Activated naive CD4-positive, alpha-beta T cell treated with anti-CD3 and anti-CD28 coated beads, Interleukin-2, amount 50 U/mL, for 24 hours (primary cell): ENCODE results near the gene INTS15.
A peak's percentile ranks its signal among the peaks of the same experiment; 100 is the strongest.

ENCODE experiments used
- H3K27ac Mint-ChIP-seq: one replicate; pipeline ENCODE4 v1.8.0; 2021; ENCODE audit warnings: mild to moderate bottlenecking, mixed read lengths
- H3K27me3 Mint-ChIP-seq: one replicate; pipeline ENCODE4 v1.8.0; 2021; ENCODE audit warnings: mixed read lengths
- H3K36me3 Mint-ChIP-seq: one replicate; pipeline ENCODE4 v1.8.0; 2021; ENCODE audit warnings: mixed read lengths
- H3K4me1 Mint-ChIP-seq: one replicate; pipeline ENCODE4 v1.8.0; 2021; ENCODE audit warnings: mixed read lengths
- H3K4me3 Mint-ChIP-seq: one replicate; pipeline ENCODE4 v1.8.0; 2021; ENCODE audit warnings: mild to moderate bottlenecking, mixed read lengths
- H3K9me3 Mint-ChIP-seq: one replicate; pipeline ENCODE4 v1.8.0; 2021; ENCODE audit warnings: mixed read lengths

INTS15 gene

GRCh38 chr7:6604458-6604857 lies 14.6 kb downstream of the INTS15 start:
- Mint-ChIP-seq H3K27ac (peak overlapping the region; percentile 60), H3K27me3 (no peaks in the 10 kb centered on the region), H3K9me3 (no peaks in the 10 kb centered on the region), H3K4me3 (no peak overlapping the region), H3K4me1 (peaks cover 7% of the 10 kb centered on the region), H3K36me3 (peaks cover 3% of the 10 kb centered on the region)

- peaks cover 8% of the 10 kb centered on the region for H3K4me1 Mint-ChIP-seq
- H3K27ac Mint-ChIP-seq, result no peak overlapping the region
- H3K4me3 Mint-ChIP-seq, result no peak overlapping the region
Observed at GRCh38 chr7:6606866-6607583, 17.2 kb downstream of the INTS15 start.

GRCh38 chr7:6607651-6608051 lies 17.8 kb downstream of the INTS15 start:
- Mint-ChIP-seq H3K4me1 (peaks cover 7% of the 10 kb centered on the region), H3K4me3 (no peak overlapping the region), H3K27ac (no peak overlapping the region), H3K27me3 (no peaks in the 10 kb centered on the region), H3K9me3 (no peaks in the 10 kb centered on the region), H3K36me3 (no peaks in the 10 kb centered on the region)

More at GRCh38 chr7:6606866-6607583, 17.2 kb downstream of the INTS15 start:
- Mint-ChIP-seq H3K9me3 (no peaks in the 10 kb centered on the region), H3K27me3 (no peaks in the 10 kb centered on the region), H3K36me3 (no peaks in the 10 kb centered on the region)

GRCh38 chr7:6608081-6608480 lies 18.3 kb downstream of the INTS15 start:
- no peaks in the 10 kb centered on the region for H3K27me3 Mint-ChIP-seq
- no peaks in the 10 kb centered on the region for H3K36me3 Mint-ChIP-seq
- H3K4me3 Mint-ChIP-seq, result no peak overlapping the region
- peaks cover 7% of the 10 kb centered on the region for H3K4me1 Mint-ChIP-seq
- no peaks in the 10 kb centered on the region for H3K9me3 Mint-ChIP-seq
- no peak overlapping the region for H3K27ac Mint-ChIP-seq

DNA sequence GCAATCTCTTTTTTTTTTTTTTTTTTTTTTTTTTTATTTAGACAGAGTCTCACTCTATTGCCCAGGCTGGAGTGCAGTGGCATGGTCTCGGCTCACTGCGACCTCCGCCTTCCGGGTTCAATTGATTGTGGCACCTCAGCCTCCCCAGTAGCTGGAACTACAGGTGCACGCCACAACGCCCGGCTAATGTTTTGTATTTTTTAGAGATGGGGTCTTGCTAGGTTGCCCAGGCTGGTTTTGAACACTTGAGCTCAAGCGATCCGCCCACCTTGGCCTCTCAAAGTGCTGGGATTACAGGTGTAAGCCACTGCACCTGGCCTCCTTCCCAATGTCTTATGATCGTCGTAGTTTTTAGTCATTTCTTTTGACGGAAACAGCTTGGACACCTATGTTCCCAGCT lies 19.0 kb downstream of the INTS15 start:
- Mint-ChIP-seq H3K27ac (no peak overlapping the region), H3K9me3 (no peaks in the 10 kb centered on the region), H3K4me3 (no peak overlapping the region), H3K27me3 (no peaks in the 10 kb centered on the region), H3K4me1 (peaks cover 7% of the 10 kb centered on the region), H3K36me3 (no peaks in the 10 kb centered on the region)

- H3K27ac Mint-ChIP-seq, result no peak overlapping the region
- no peak overlapping the region for H3K4me3 Mint-ChIP-seq
- H3K36me3 Mint-ChIP-seq, result no peaks in the 10 kb centered on the region
- peaks cover 16% of the 10 kb centered on the region for H3K4me1 Mint-ChIP-seq
- no peaks in the 10 kb centered on the region for H3K9me3 Mint-ChIP-seq
- no peaks in the 10 kb centered on the region for H3K27me3 Mint-ChIP-seq
Observed at GRCh38 chr7:6612819-6613218, 23.0 kb downstream of the INTS15 start.

- H3K9me3 Mint-ChIP-seq, result no peaks in the 10 kb centered on the region
- peak overlapping the region; percentile 60 for H3K4me3 Mint-ChIP-seq
- peak overlapping the region; percentile 59 for H3K27ac Mint-ChIP-seq
- H3K27me3 Mint-ChIP-seq, result no peaks in the 10 kb centered on the region
- peaks cover 20% of the 10 kb centered on the region for H3K4me1 Mint-ChIP-seq
- H3K36me3 Mint-ChIP-seq, result no peaks in the 10 kb centered on the region
Observed at GRCh38 chr7:6613706-6614105, 23.9 kb downstream of the INTS15 start.

GRCh38 chr7:6614953-6615722 lies 25.3 kb downstream of the INTS15 start, which contains the start of gene ZNF853:
Gene ZNF853, plus strand, starts transcription at chr7:6615610. Its CDS starts 565 bp downstream, at chr7:6616175.
- Mint-ChIP-seq H3K27me3 (no peaks in the 10 kb centered on the region), H3K4me1 (peaks cover 34% of the 10 kb centered on the region), H3K9me3 (no peaks in the 10 kb centered on the region), H3K27ac (no peak within 1 kb of the TSS), H3K36me3 (no peaks in the 10 kb centered on the region), H3K4me3 (peak within 1 kb of the TSS; percentile 80)

DNA sequence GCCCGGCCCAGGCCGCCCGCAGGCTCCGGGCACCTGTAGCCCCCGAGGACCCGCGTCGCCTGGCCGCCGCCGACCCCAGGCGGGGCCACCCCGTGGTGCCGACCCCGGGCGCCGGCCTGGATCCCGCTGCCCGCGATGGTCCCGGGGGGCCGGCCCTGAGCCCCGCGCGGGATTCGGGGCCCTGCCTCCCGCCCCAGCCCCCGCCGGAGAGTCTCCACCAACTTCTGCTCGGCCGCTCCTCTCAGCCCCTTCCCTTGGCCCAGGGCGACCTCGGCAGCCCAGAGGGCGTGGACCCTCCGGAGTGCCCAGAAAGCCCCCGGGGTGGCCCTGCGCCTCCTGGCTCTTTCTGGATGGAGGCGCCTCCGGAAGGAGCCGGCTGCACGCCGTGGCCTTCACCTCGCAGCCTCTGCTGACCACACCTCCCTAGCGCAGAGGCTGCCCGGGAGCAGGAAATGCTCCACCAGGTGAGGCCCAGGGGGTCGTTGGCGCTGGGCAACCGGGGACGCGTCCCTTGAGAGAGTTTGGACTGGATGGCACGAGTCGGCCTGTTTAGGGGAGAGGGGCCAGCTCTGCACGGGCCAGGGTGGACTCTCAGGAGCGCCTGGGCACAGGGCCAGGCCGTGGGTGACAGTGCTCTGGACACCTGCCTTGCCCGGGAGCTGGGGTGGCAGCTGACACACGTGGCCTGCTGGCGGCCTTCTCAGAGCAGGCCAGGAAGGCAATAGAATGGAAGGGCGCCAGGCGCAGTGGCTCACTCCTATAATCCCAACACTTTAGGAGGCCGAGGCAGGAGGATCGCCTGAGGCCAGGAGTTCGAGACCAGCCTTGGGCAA lies 26.1 kb downstream of the INTS15 start:
- peak overlapping the region; percentile 49 for H3K4me3 Mint-ChIP-seq
- H3K9me3 Mint-ChIP-seq, result no peaks in the 10 kb centered on the region
- no peak overlapping the region for H3K27ac Mint-ChIP-seq
- no peaks in the 10 kb centered on the region for H3K36me3 Mint-ChIP-seq
- peaks cover 40% of the 10 kb centered on the region for H3K4me1 Mint-ChIP-seq
- no peaks in the 10 kb centered on the region for H3K27me3 Mint-ChIP-seq

- Mint-ChIP-seq H3K9me3 (no peaks in the 10 kb centered on the region), H3K4me1 (peaks cover 45% of the 10 kb centered on the region), H3K27me3 (no peaks in the 10 kb centered on the region), H3K36me3 (no peaks in the 10 kb centered on the region), H3K4me3 (peak overlapping the region; percentile 77), H3K27ac (no peak overlapping the region)
Observed at GRCh38 chr7:6616854-6617643, 27.2 kb downstream of the INTS15 start.

- no peaks in the 10 kb centered on the region for H3K27me3 Mint-ChIP-seq
- no peak overlapping the region for H3K27ac Mint-ChIP-seq
- H3K4me1 Mint-ChIP-seq, result peaks cover 49% of the 10 kb centered on the region
- H3K36me3 Mint-ChIP-seq, result no peaks in the 10 kb centered on the region
- H3K4me3 Mint-ChIP-seq, result no peak overlapping the region
- no peaks in the 10 kb centered on the region for H3K9me3 Mint-ChIP-seq
Observed at GRCh38 chr7:6618621-6619020, 28.8 kb downstream of the INTS15 start.

DNA sequence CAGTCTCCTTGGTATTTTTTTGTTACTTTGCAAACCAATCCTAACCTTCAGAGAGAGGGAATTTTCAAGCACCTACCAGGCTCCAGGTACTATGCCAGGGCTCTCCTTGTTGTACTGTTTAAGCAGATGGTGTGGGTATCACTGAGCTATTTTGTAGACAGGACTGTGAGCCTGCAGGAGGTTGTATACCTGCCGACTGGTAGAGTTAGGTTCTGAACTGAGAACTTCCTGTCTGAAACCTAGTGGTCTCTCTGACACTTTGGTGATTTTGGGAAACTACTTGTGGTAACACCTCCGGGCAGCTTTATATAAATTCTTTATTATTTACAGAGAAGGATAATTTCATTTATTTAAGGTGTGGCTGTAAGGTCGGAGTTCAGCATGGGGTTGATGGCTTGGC lies 30.1 kb downstream of the INTS15 start:
- H3K4me3 Mint-ChIP-seq, result no peak overlapping the region
- no peaks in the 10 kb centered on the region for H3K9me3 Mint-ChIP-seq
- H3K27ac Mint-ChIP-seq, result no peak overlapping the region
- H3K36me3 Mint-ChIP-seq, result no peaks in the 10 kb centered on the region
- peaks cover 55% of the 10 kb centered on the region for H3K4me1 Mint-ChIP-seq
- no peaks in the 10 kb centered on the region for H3K27me3 Mint-ChIP-seq

DNA sequence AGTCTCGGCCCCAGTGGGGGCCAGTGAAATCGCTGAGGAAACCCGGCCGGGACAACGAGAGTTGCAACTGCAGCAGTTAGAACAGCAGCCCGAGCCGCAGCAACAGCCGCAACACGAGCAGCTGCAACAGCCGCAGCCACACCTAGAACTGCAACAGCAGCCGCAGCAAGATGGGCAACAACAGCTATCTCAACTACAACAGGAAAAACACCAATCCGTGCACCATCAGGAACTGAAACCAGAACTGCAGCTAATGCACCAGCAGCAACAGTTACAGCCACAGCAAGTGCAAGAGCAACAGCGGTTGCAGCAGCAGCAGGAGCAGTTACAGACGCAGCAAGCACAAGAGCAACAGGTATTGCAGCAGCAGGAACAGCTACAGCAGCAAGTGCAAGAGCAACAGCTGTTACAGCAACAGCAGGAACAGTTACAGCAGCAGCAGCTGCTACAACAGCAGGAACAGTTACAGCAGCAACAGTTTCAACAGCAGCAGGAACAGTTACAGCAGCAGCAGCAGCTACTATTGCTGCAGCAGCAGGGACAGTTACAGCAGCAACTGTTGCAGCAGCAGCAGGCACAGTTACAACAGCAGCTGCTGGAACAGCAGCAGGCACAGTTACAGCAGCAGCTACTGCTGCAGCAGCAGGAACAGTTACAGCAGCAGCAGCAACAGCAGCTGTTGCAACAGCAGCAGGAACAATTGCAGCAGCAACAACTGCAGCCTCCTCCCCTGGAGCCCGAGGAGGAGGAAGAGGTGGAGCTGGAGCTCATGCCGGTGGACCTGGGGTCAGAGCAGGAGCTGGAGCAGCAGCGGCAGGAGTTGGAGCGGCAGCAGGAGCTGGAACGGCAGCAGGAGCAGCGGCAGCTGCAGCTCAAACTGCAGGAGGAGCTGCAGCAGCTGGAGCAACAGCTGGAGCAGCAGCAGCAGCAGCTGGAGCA lies 31.6 kb downstream of the INTS15 start:
- Mint-ChIP-seq H3K27ac (peak overlapping the region; percentile 68), H3K4me3 (no peak overlapping the region), H3K9me3 (no peaks in the 10 kb centered on the region), H3K4me1 (peaks cover 61% of the 10 kb centered on the region), H3K27me3 (no peaks in the 10 kb centered on the region), H3K36me3 (no peaks in the 10 kb centered on the region)

DNA sequence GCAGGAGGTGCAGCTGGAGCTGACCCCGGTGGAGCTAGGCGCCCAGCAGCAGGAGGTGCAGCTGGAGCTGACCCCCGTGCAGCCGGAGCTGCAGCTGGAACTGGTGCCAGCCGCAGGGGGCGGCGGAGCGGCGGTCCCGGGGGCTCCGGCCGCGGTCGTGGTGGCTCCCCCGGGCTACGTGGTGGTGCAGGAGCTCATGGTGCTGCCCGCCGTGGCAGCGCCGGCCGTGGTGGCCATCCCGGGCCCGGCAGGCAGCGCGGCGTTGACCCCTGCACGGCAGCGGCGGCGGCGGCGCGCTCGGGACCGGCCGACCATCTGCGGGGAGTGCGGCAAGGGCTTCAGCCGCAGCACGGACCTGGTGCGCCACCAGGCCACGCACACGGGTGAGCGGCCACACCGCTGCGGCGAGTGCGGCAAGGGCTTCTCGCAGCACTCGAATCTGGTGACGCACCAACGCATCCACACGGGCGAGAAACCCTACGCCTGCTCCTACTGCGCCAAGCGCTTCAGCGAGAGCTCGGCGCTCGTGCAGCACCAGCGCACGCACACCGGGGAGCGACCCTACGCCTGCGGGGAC lies 32.4 kb downstream of the INTS15 start:
- H3K27ac Mint-ChIP-seq, result no peak overlapping the region
- no peak overlapping the region for H3K4me3 Mint-ChIP-seq
- no peaks in the 10 kb centered on the region for H3K27me3 Mint-ChIP-seq
- H3K9me3 Mint-ChIP-seq, result no peaks in the 10 kb centered on the region
- H3K36me3 Mint-ChIP-seq, result no peaks in the 10 kb centered on the region
- peaks cover 58% of the 10 kb centered on the region for H3K4me1 Mint-ChIP-seq
